DND-41 (cell line): ENCODE data around the gene TBXAS1.

Experiments
- CTCF ChIP-seq: IDR thresholded peaks from 2 replicates; pipeline ENCODE4 v1.5.1; 2012; ENCODE audit warnings: borderline replicate concordance, low read length, moderate library complexity, mild to moderate bottlenecking; ENCODE audit not compliant: poor library complexity, severe bottlenecking; ENCODE audit errors: extremely low read depth
- EZH2 ChIP-seq: IDR thresholded peaks from 3 replicates; pipeline ENCODE4 v1.6.1; 2012; ENCODE audit warnings: borderline replicate concordance, low read depth, mild to moderate bottlenecking, moderate library complexity, low read length, inconsistent platforms; ENCODE audit not compliant: severe bottlenecking

- TF ChIP-seq CTCF (no peak), EZH2 (no peak)
These were observed 145.2 kb downstream of the TBXAS1 start for GRCh38 chr7:139974179-139974811.
